ENCODE results near the gene WDR37.
"Not testable (repeated sequence)": the region's sequence is repeated elsewhere in the genome, so short reads cannot be mapped to it uniquely, and the experiment has no call there.

Gene WDR37

GRCh38 chr10:1109795-1110673 lies 53.8 kb downstream of the WDR37 start:
- DNase-seq, result peak; percentile 56

- DNase-seq, result no peak
Observed at GRCh38 chr10:1110674-1111119, 54.5 kb downstream of the WDR37 start.

- DNase-seq, result no peak
Observed at GRCh38 chr10:1114315-1114714, 58.1 kb downstream of the WDR37 start.

DNA sequence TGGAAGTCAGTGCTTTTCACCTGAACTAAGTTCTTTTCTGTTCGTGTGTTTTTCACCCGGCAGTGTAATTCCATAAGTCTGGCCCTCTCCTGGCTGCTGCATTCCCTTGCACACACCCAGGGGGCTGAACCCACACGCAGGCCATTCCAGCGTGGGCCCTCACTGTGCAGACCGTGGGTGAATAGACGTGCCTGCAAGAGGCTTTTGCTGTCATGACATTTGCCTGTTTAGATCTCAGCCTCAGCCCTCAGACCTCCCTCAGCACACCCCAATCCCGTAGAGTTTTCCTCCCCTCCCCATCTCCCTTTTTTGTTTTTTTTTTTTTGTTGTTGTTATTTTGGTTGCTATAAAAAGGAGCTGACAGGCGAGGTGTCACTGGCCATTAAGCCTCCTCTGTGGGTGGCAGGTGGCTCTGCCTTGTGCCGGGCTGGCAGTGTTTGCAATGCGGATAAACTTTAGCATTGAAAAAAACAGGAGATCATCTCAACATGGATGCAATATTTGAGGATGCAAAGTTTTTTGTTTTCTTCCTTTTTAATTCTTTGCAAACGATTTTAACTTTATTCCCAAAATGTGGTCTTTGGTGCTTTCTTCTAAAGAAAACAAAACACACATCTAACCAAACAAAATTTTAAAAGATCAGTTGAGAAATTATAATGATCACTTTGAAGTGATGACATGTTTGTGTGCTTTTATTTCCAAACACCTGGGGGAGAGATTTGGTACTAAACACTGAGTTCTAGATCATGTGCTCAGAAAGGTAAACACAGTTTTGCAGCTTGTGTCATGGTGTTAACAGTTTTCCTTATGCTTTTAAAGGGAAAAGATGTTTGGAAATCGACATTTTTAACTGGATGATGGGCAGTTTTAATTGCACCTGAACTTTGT lies 58.8 kb downstream of the WDR37 start:
- no peak for DNase-seq

GRCh38 chr10:1115607-1115955 lies 59.4 kb downstream of the WDR37 start:
- no peak for DNase-seq

- no peak for DNase-seq
Observed at GRCh38 chr10:1116051-1116450, 59.9 kb downstream of the WDR37 start.

DNA sequence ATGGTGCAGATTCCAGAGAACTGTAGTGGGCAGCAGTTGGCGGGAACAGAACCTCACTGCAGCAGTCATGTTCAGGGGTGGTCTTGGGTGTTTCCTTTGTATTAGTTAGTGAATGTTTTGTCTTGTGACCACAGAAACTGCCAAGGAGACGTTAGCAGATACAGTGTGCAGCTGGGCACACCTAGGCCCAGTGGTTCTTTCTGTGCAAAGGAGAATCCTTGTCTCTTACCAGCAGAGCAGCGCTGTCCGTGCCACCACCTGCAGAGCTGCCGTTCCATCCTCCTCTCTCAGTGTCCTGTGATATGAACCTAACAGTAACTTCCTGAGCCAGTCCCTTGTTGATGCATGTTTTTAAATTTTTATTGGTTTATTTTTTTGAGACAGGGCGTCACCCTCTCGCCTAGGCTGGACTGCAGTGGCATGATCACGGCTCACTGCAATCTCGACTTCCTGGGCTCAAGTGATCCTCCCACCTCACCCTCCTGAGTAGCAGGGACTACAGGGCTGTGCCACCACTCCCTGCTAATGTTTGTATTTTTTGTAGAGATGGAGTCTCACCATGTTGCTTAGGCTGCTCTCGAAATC lies 60.6 kb downstream of the WDR37 start:
- no peak for DNase-seq

- no peak for DNase-seq
Observed at GRCh38 chr10:1117651-1118050, 61.5 kb downstream of the WDR37 start.

- not testable (repeated sequence) for DNase-seq
Observed at GRCh38 chr10:1118318-1118717, 62.1 kb downstream of the WDR37 start.

DNA sequence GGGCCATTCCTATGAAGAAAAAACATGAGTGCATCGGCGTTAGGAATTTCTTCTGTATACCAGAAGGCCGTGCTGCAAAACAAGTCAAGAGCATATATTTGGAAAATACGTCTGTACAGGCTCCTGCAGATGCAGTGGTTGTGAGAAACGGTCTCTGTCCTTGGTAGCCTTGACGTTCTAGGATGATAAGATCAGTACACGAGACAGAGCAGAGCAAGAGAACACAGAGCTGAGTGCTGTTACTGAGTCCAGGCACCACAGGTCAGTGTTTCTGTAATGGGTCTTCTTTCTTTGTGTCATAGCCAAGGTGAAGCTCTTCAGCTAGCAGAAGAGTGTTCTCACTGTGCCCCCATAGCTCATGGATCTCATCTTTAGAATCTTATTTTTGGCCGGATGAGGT lies 62.8 kb downstream of the WDR37 start:
- DNase-seq, result no peak

DNA sequence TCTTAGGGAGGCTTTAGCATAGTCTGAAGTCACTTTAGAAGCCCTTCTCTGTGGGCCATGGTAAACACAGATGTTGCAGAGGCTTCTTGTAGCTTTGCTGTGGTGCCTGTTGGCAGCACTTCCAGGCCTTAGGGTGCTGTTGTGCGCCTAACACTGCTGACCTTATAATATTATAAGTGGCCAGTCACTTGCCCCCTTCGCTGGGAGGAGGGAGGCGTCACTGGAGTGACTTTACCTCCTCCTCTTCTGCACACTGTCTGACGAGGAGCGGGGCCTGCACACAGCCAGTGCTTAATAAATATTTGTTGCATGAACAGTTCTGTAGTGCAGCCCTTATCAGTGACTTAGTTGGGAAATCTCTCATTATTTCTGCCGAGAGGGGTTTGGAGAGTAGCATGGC lies 63.3 kb downstream of the WDR37 start:
- DNase-seq, result no peak

GRCh38 chr10:1120306-1120705 lies 64.1 kb downstream of the WDR37 start:
- no peak for DNase-seq

GRCh38 chr10:1120801-1121211 lies 64.6 kb downstream of the WDR37 start:
- no peak for DNase-seq

DNA sequence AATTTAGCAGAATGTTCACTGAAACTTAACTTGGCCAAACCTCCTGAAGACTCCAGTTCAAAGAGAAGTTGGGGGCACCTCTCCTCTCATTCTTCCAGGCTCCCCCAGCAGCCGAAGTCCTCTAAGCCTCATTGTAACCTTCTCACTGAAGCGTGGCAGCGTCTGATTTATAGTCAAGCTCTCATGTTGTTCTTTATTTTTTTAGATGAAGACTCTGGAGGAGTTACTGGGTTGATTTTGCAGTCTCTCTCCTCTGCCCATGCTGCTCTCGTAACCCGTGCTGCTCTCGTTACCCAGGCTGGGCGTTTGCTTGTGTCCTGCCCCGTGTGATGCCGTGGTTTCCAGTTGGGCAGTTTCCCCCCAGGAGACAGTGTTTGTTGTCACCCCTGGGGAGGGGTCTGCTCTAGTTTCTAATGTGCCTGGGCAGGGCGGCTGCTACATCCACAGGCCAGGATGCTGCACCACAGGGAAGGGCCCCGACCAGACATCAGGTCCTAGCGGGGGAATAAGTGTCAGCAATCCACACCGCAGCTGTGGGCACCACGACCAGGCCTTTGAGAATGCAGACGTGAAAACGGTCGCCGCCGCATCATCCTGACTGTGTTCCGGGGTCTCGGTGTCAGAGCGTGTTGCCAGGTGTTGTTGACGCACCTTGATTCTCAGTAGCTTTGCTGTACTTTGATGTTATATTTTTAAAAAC lies 65.2 kb downstream of the WDR37 start:
- DNase-seq, result no peak

DNA sequence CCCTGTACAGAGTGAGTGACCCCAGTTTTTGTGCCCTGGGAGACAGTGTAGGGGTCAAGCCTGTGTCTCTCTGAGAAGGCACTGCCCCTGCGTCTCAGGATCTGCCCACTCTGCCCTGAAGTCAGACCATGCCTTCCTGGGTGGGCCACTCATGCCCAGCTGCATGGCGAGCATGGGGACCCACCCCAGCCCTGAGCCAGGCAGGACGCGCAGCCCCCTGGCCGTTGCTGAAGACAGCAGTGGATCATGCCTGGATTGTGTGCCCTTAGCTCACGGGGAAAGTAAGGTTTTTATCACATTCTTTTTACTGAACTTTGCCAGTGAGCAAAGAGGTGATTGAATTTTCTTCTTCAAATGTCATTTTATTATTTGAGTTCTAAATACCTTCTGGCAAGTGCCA lies 66.2 kb downstream of the WDR37 start:
- no peak for DNase-seq

GRCh38 chr10:1123198-1123597 lies 67.0 kb downstream of the WDR37 start:
- no peak for DNase-seq

DNA sequence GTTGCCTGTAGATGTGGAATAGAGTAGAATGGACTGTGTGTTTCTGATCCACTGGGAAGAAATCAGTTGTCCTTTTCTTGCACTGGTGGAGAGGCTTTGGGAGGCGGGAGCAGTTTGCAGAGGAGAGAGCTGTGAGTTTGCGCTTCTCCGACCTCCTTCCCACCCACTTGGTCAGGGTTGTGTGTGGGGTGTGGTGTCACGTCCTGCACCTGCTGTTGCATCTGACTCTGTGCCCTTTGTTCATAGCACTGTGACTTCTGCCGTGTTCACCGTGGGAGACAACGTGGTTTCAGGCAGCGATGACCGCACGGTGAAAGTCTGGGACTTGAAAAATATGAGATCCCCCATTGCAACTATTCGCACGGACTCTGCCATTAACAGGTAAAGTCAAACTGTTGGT lies 67.8 kb downstream of the WDR37 start:
- no peak for DNase-seq

DNA sequence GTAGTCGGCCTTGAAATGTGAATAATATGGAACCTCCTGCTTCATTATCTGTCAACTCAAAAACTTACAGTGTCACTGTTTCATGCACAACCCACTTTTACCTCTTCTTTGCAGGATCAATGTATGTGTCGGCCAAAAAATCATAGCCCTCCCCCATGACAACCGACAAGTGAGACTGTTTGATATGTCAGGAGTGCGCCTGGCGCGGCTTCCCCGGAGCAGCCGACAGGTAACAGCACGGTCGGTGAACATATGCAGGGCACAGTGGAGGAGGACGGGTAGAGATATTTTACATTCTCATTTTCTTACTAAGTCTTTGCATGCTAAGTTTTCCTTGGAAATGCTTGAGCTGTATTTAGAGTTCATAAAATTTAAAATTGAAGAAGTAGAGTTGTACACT lies 68.6 kb downstream of the WDR37 start:
- DNase-seq, result no peak

GRCh38 chr10:1126461-1126860 lies 70.3 kb downstream of the WDR37 start:
- no peak for DNase-seq

DNA sequence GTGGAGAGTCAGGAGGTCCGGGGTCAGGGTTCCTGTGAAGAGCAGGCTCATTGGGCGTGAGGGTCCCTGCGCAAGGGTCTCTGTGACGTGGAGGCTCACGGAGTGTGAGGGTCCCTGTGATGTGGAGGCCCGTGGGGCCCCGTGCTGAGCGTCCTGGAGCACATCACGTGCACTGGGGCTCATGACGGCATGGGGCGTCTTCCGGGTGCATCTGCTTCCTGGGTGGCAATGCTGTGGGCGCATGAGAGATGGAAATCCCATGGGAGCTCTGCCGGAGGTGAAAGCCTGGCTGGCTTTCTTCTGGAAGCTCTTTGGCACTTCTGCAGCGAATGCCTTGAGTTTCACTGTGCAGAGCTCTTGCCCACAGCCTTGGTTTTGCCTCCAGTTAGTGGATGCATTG lies 71.4 kb downstream of the WDR37 start:
- no peak for DNase-seq

DNA sequence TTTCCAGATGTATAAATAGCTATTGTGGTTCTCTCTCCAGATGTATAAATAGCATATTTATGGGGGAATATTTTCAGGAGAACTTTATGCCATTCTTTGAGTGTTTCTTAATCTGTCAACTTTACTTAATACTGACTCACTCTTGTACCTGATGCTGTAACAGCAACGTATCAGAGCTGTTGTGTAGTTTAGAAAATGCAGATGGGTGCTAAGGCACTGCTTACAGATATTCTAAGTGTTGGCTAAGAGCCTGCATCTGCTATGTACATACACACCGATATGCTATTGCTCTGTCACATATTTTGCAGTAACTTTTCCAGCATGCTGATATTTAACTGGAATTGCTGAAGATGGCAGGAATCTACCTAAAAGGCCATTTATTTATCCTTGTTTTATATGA lies 71.9 kb downstream of the WDR37 start:
- DNase-seq, result no peak

- no peak for DNase-seq
Observed at GRCh38 chr10:1128649-1129048, 72.5 kb downstream of the WDR37 start.

- no peak for DNase-seq
Observed at GRCh38 chr10:1130226-1130625, 74.0 kb downstream of the WDR37 start.

Measured in CD4-positive, alpha-beta T cell treated with Interferon gamma for 1 hour (primary cell).